Measurements from ENCODE around the gene GRN. TPM values are rescaled to one million over a fixed set of nuclear protein-coding genes. Genes with fewer than 3 reads are reported as not detected.
A peak's percentile ranks its signal among the peaks of the same experiment; 100 is the strongest.

Gene GRN
- total RNA-seq, 6 experiments from 2014 or later = 186 to 249 (median 221) TPM

GRCh38 chr17:44384281-44384822 lies 39.2 kb downstream of the GRN start:
- DNase-seq = no peak
- H3K27ac Mint-ChIP-seq = no peak overlapping the region
- no peak for TF ChIP-seq CTCF (IDR thresholded peaks at IDR 0.05)
- H3K9me3 Mint-ChIP-seq = no peaks in the 10 kb centered on the region
- peak overlapping the region; percentile 60 for H3K4me3 Mint-ChIP-seq
- peaks cover 11% of the 10 kb centered on the region for H3K27me3 Mint-ChIP-seq (ENCODE audit: insufficient read depth)
- no peaks in the 10 kb centered on the region for H3K4me1 Mint-ChIP-seq (ENCODE audit: low read depth)
- no peaks in the 10 kb centered on the region for H3K36me3 Mint-ChIP-seq (ENCODE audit: low read depth)

GRCh38 chr17:44384823-44385286 lies 39.8 kb downstream of the GRN start:
- no peak for DNase-seq
- Mint-ChIP-seq H3K9me3 (no peaks in the 10 kb centered on the region), H3K4me1 (ENCODE audit: low read depth) (no peaks in the 10 kb centered on the region), H3K36me3 (ENCODE audit: low read depth) (no peaks in the 10 kb centered on the region), H3K27ac (no peak overlapping the region), H3K27me3 (ENCODE audit: insufficient read depth) (peaks cover 11% of the 10 kb centered on the region), H3K4me3 (peak overlapping the region; percentile 75)
- no peak for TF ChIP-seq CTCF (IDR thresholded peaks at IDR 0.05)

- Mint-ChIP-seq H3K9me3 (no peaks in the 10 kb centered on the region), H3K4me3 (peak overlapping the region; percentile 75), H3K27me3 (ENCODE audit: insufficient read depth) (peaks cover 11% of the 10 kb centered on the region), H3K36me3 (ENCODE audit: low read depth) (no peaks in the 10 kb centered on the region), H3K27ac (no peak overlapping the region), H3K4me1 (ENCODE audit: low read depth) (no peaks in the 10 kb centered on the region)
- peak; percentile 42 for TF ChIP-seq CTCF (IDR thresholded peaks at IDR 0.05)
- peak; percentile 29 for DNase-seq
Observed at GRCh38 chr17:44385287-44386181, 40.4 kb downstream of the GRN start.

GRCh38 chr17:44386182-44386525 lies 41.1 kb downstream of the GRN start:
- H3K36me3 Mint-ChIP-seq (ENCODE audit: low read depth) = no peaks in the 10 kb centered on the region
- peaks cover 11% of the 10 kb centered on the region for H3K27me3 Mint-ChIP-seq (ENCODE audit: insufficient read depth)
- H3K9me3 Mint-ChIP-seq = no peaks in the 10 kb centered on the region
- peak overlapping the region; percentile 75 for H3K4me3 Mint-ChIP-seq
- no peak for DNase-seq
- H3K27ac Mint-ChIP-seq = no peak overlapping the region
- TF ChIP-seq CTCF (IDR thresholded peaks at IDR 0.05) = no peak
- H3K4me1 Mint-ChIP-seq (ENCODE audit: low read depth) = no peaks in the 10 kb centered on the region

- H3K4me3 Mint-ChIP-seq = no peak overlapping the region
- TF ChIP-seq CTCF (IDR thresholded peaks at IDR 0.05) = no peak
- peaks cover 4% of the 10 kb centered on the region for H3K27me3 Mint-ChIP-seq (ENCODE audit: insufficient read depth)
- H3K9me3 Mint-ChIP-seq = no peaks in the 10 kb centered on the region
- no peak for DNase-seq
- no peaks in the 10 kb centered on the region for H3K4me1 Mint-ChIP-seq (ENCODE audit: low read depth)
- no peak overlapping the region for H3K27ac Mint-ChIP-seq
- no peaks in the 10 kb centered on the region for H3K36me3 Mint-ChIP-seq (ENCODE audit: low read depth)
Observed at GRCh38 chr17:44387804-44388203, 42.7 kb downstream of the GRN start.
